SK-N-MC (cell line): Measurements from ENCODE around the gene LIG4.

ENCODE experiments used
- EZH2 ChIP-seq: fragments of 200-600 bp; sonication (generic); IDR thresholded peaks from one replicate; pipeline ENCODE4 v1.6.1; 2017; ENCODE audit warnings: antibody characterized with exemption
- FOXP2 ChIP-seq: optimal IDR thresholded peaks from 2 replicates; pipeline ENCODE3; 2011; ENCODE audit warnings: mild to moderate bottlenecking, moderate library complexity; ENCODE audit not compliant: insufficient read depth; ENCODE audit errors: extremely low read length, control extremely low read depth
- POLR2AphosphoS5 ChIP-seq: IDR thresholded peaks from 2 replicates; pipeline ENCODE4 v1.6.1; 2012; ENCODE audit warnings: mild to moderate bottlenecking, low read depth, low read length, borderline replicate concordance

- TF ChIP-seq POLR2AphosphoS5 (no peak), EZH2 (no peak), FOXP2 (no peak)
Measured at GRCh38 chr13:108176685-108177274, 38.6 kb downstream of the LIG4 start.
